B cell (primary cell): Measurements from ENCODE around the gene MGAT5. TPM values are rescaled to one million over a fixed set of nuclear protein-coding genes. Genes with fewer than 3 reads are reported as not detected.

Source experiments
- ATAC-seq: fragments of 200-7000 bp; cut with Tn5 transposase; one replicate; pipeline ENCODE4 v1.10.0; 2021; ENCODE audit warnings: low read depth, mild to moderate bottlenecking, moderate number of reproducible peaks, moderate library complexity
- CTCF ChIA-PET: fragments of 350-600 bp; sonication (Branson Sonifier 250); formaldehyde crosslinking; loops from one replicate; lab custom pipeline; 2021; ENCODE audit warnings: antibody characterized with exemption, inconsistent platforms; lab: Charles Lee
- POLR2A ChIA-PET: fragments of 350-600 bp; sonication (Branson Sonifier 250); formaldehyde crosslinking; loops from one replicate; lab custom pipeline; 2021; ENCODE audit warnings: antibody characterized with exemption; lab: Charles Lee
- DNase-seq: peaks from one replicate; pipeline ENCODE4 v3.0.0; 2013
- H2AFZ ChIP-seq: 2 replicates; pipeline ENCODE4 v1.6.1; 2012; ENCODE audit warnings: mild to moderate bottlenecking, low read depth, low read length; ENCODE audit not compliant: insufficient read depth, poor library complexity, severe bottlenecking
- H3K27ac ChIP-seq, 2 donors: 1 replicate in 1 of 2; 2 replicates in 1 of 2; pipeline ENCODE4 v1.5.1; 2012 to 2013; ENCODE audit warnings: low read length in 2 of 2, mild to moderate bottlenecking in 2 of 2, moderate library complexity in 1 of 2
- H3K27me3 ChIP-seq, 4 experiments: fragments of 200-600 bp in 1 of 4; sonication (generic) in 1 of 4; replicated peaks in 1 of 4; 1 replicate in 2 of 4; 2 replicates in 2 of 4; pipeline versions ENCODE4 v1.6.1 to v1.7.0; 2013 to 2016; ENCODE audit warnings: low read length in 3 of 4, mild to moderate bottlenecking in 2 of 4, mixed read lengths in 1 of 4, moderate library complexity in 1 of 4; ENCODE audit not compliant: insufficient read depth in 4 of 4, control insufficient read depth in 3 of 4; ENCODE audit errors: control extremely low read depth in 1 of 4
- H3K36me3 ChIP-seq, 2 experiments: replicated peaks in 1 of 2; 1 replicate in 1 of 2; 2 replicates in 1 of 2; pipeline versions ENCODE4 v1.6.1 to v1.7.1; 2013; ENCODE audit warnings: low read length in 1 of 2; ENCODE audit not compliant: insufficient read depth in 2 of 2, control insufficient read depth in 1 of 2; ENCODE audit errors: control extremely low read depth in 1 of 2, extremely low read depth in 1 of 2
- H3K4me1 ChIP-seq, 2 donors: fragments of 200-600 bp in 1 of 2; sonication (generic) in 1 of 2; 1 replicate in 1 of 2; 2 replicates in 1 of 2; pipeline versions ENCODE4 v1.5.1 to v1.6.1; 2013 to 2017; ENCODE audit warnings: low read length in 2 of 2; ENCODE audit not compliant: control insufficient read depth in 2 of 2, insufficient read depth in 2 of 2
- H3K4me2 ChIP-seq: replicated peaks from 2 replicates; pipeline ENCODE3; 2012; ENCODE audit warnings: mild to moderate bottlenecking, low read depth, low read length; ENCODE audit not compliant: poor library complexity, severe bottlenecking
- H3K4me3 ChIP-seq, 5 experiments: fragments of 200-600 bp in 1 of 5; sonication (generic) in 1 of 5; 1 replicate in 3 of 5; 2 replicates in 2 of 5; pipeline versions ENCODE4 v1.5.1 to v1.7.0; 2011 to 2016; ENCODE audit warnings: low read length in 4 of 5, mild to moderate bottlenecking in 4 of 5, low read depth in 2 of 5, control low read depth in 1 of 5, moderate library complexity in 1 of 5; ENCODE audit not compliant: insufficient read depth in 1 of 5; ENCODE audit errors: control extremely low read depth in 1 of 5, extremely low read depth in 1 of 5
- H3K79me2 ChIP-seq: fragments of 200-600 bp; sonication (generic); one replicate; pipeline ENCODE4 v1.6.0; 2016; ENCODE audit warnings: low read length; ENCODE audit not compliant: control insufficient read depth, insufficient read depth
- H3K9ac ChIP-seq: fragments of 200-600 bp; sonication (generic); 2 replicates; pipeline ENCODE4 v1.6.1; 2017; ENCODE audit warnings: mild to moderate bottlenecking, low read length, moderate library complexity
- H3K9me3 ChIP-seq, 3 donors: one replicate each; pipeline versions ENCODE4 v1.6.1 to v1.7.1; 2013; ENCODE audit warnings: low read length in 2 of 3; ENCODE audit not compliant: control insufficient read depth in 2 of 3, insufficient read depth in 1 of 3; ENCODE audit errors: control extremely low read depth in 1 of 3
- H4K20me1 ChIP-seq: 2 replicates; pipeline ENCODE4 v1.6.0; 2012; ENCODE audit warnings: mild to moderate bottlenecking, low read length; ENCODE audit not compliant: insufficient read depth, control insufficient read depth, poor library complexity, severe bottlenecking
- H3K27ac Mint-ChIP-seq: one replicate; pipeline ENCODE4 v1.8.0; 2021; ENCODE audit warnings: mixed read lengths
- H3K27me3 Mint-ChIP-seq: one replicate; pipeline ENCODE4 v1.8.0; 2021; ENCODE audit warnings: mixed read lengths
- H3K4me1 Mint-ChIP-seq: one replicate; pipeline ENCODE4 v1.8.0; 2021; ENCODE audit warnings: mixed read lengths
- H3K4me3 Mint-ChIP-seq: one replicate; pipeline ENCODE4 v1.8.0; 2021; ENCODE audit warnings: mixed read lengths
- H3K9me3 Mint-ChIP-seq: one replicate; pipeline ENCODE4 v1.8.0; 2022; ENCODE audit warnings: mixed read lengths; ENCODE audit not compliant: insufficient read depth
- EZH2 ChIP-seq: IDR thresholded peaks from 2 replicates; pipeline ENCODE4 v1.6.1; 2012; ENCODE audit warnings: borderline replicate concordance, low read depth, mild to moderate bottlenecking, moderate library complexity, low read length; ENCODE audit not compliant: insufficient read depth, poor library complexity, severe bottlenecking
- WGBS: methylation state at CpG from one replicate; pipeline ENCODE4 v1.1.5; 2013; ENCODE audit warnings: missing lambda C conversion rate; ENCODE audit not compliant: insufficient coverage; 5-methylcytosine and 5-hydroxymethylcytosine counted together
- intact Hi-C: fragments of 100-400 bp; cut with micrococcal nuclease; formaldehyde crosslinking; loops from one replicate; pipeline ENCODE4 v1.10.0; 2022
- polyA plus RNA-seq: library from polyadenylated mRNA; depleted of rRNA; stranded (reverse); fragments of >200 nt; gene quantifications from 2 replicates; pipeline ENCODE4 v1.2.3, GENCODE V29; 2012
- total RNA-seq, 2 donors: library from RNA; stranded (reverse); fragments of 120-200 nt in 1 of 2; gene quantifications; 1 replicate in 1 of 2; 2 replicates in 1 of 2; pipeline versions ENCODE4 v1.2.3 to v1.2.4, GENCODE V29; 2013 to 2022
- TF ChIP-seq, protein P1 (sequence below): fragments of 200-600 bp; IDR thresholded peaks from one replicate; pipeline ENCODE4 v1.8.0; 2022; ENCODE audit warnings: antibody characterized with exemption, mild to moderate bottlenecking

The MGAT5 gene
- total and polyA plus RNA-seq, 2 donors (not counting 1 experiment from before 2014, with no cell fraction given): 27.2 to 184 TPM

DNA sequence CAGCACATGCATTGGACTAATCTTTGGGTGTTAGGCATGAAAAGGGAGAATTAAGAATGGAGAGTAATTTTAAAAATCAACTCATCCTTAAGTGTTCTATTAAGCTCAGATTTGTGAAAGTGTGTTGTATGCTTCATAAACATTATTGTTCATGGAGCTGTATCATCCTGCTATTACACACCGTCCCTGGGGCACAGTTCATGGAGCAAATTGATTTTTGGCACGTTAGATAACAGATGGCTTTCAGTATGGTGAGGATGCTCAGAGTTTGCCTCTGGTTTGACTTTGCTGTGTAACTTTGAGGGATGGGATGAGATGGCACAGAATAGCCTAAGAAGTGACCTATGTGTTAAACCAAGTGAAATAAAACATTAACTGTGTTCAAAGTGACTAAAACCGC, 97.1 kb downstream of the MGAT5 start:
- Mint-ChIP-seq H3K9me3 (no peaks in the 10 kb centered on the region), H3K4me3 (no peak overlapping the region), H3K4me1 (peaks cover 29% of the 10 kb centered on the region), H3K27me3 (no peaks in the 10 kb centered on the region), H3K27ac (peak overlapping the region; percentile 47)
- H3K4me2 ChIP-seq: no peak overlapping the region
- peaks cover 12 to 87% of the 10 kb centered on the region in 2 experiments for H3K36me3 ChIP-seq
- CTCF ChIA-PET: interaction anchor here (0.7 kb wide), 1 partner anchor 13 kb away, joined by 3 read pairs; no protein-coding TSS in a partner anchor
- no peak overlapping the region for H3K4me3 ChIP-seq
- no peak for TF ChIP-seq EZH2
- TF ChIP-seq, protein P1, sequence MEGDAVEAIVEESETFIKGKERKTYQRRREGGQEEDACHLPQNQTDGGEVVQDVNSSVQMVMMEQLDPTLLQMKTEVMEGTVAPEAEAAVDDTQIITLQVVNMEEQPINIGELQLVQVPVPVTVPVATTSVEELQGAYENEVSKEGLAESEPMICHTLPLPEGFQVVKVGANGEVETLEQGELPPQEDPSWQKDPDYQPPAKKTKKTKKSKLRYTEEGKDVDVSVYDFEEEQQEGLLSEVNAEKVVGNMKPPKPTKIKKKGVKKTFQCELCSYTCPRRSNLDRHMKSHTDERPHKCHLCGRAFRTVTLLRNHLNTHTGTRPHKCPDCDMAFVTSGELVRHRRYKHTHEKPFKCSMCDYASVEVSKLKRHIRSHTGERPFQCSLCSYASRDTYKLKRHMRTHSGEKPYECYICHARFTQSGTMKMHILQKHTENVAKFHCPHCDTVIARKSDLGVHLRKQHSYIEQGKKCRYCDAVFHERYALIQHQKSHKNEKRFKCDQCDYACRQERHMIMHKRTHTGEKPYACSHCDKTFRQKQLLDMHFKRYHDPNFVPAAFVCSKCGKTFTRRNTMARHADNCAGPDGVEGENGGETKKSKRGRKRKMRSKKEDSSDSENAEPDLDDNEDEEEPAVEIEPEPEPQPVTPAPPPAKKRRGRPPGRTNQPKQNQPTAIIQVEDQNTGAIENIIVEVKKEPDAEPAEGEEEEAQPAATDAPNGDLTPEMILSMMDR: no peak
- no peak overlapping the region for H2AFZ ChIP-seq
- H4K20me1 ChIP-seq: peaks cover 6% of the 10 kb centered on the region
- no peak for ATAC-seq
- H3K4me1 ChIP-seq: peaks cover 6 to 8% of the 10 kb centered on the region in 2 donors
- H3K9me3 ChIP-seq: no peaks in the 10 kb centered on the region
- no peaks in the 10 kb centered on the region for H3K27me3 ChIP-seq
- peak overlapping the region in 1 of 2 donors; percentile 6 for H3K27ac ChIP-seq
- H3K79me2 ChIP-seq: peaks cover 47% of the 10 kb centered on the region
- no peak for DNase-seq
- WGBS: 0% methylated on average over 1 of the region's 3 CpGs
- intact Hi-C loops: no loop called here
- POLR2A ChIA-PET: interaction anchor here (0.7 kb wide), 1 partner anchor 10 kb away, joined by 3 read pairs; no protein-coding TSS in a partner anchor
- no peak overlapping the region for H3K9ac ChIP-seq

DNA sequence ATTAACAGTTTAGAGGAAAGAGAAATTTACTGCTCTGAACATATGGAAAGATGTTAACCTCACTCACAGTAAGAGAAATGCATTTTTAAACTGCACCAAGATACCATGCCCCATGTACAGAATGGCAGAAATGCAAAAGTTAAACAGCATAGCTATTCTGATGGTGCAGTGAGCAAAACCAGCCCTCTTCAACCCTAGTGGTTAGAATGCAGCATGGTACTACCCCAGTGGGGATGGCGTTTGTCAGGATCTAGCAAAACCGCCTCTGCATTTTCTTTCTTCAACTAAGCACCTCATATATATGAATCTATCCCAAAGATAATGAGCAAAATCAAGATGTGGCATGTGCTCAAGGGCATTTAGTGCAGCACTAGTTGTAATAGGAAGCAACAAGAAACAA, 98.0 kb downstream of the MGAT5 start:
- peaks cover 6 to 8% of the 10 kb centered on the region in 2 donors for H3K4me1 ChIP-seq
- H3K4me3 Mint-ChIP-seq: no peak overlapping the region
- peaks cover 45% of the 10 kb centered on the region for H3K79me2 ChIP-seq
- ChIA-PET CTCF (interaction anchor here (1.0 kb wide), 1 partner anchor 232 kb away, joined by 3 read pairs; no protein-coding TSS in a partner anchor), POLR2A (no interaction called here)
- H3K4me2 ChIP-seq: no peak overlapping the region
- no peaks in the 10 kb centered on the region for H3K27me3 Mint-ChIP-seq
- H3K4me3 ChIP-seq: no peak overlapping the region
- H3K27ac ChIP-seq: no peak overlapping the region
- no peak for DNase-seq
- ATAC-seq: no peak
- H3K27me3 ChIP-seq: no peaks in the 10 kb centered on the region
- H3K9me3 ChIP-seq: no peaks in the 10 kb centered on the region
- no peaks in the 10 kb centered on the region for H3K9me3 Mint-ChIP-seq
- no peak overlapping the region for H3K27ac Mint-ChIP-seq
- peaks cover 12 to 88% of the 10 kb centered on the region in 2 experiments for H3K36me3 ChIP-seq
- intact Hi-C loops: no loop called here
- peaks cover 26% of the 10 kb centered on the region for H3K4me1 Mint-ChIP-seq
- peaks cover 6% of the 10 kb centered on the region for H4K20me1 ChIP-seq
- TF ChIP-seq, protein P1: no peak
- no peak for TF ChIP-seq EZH2
- no peak overlapping the region for H2AFZ ChIP-seq
- no CpG with 5 or more reads among the region's 2 CpGs for WGBS
- H3K9ac ChIP-seq: no peak overlapping the region
